ENCODE measurements around the gene NAV1.
"Not testable (repeated sequence)": the region's sequence is repeated elsewhere in the genome, so short reads cannot be mapped to it uniquely, and the experiment has no call there.

Gene NAV1

DNA sequence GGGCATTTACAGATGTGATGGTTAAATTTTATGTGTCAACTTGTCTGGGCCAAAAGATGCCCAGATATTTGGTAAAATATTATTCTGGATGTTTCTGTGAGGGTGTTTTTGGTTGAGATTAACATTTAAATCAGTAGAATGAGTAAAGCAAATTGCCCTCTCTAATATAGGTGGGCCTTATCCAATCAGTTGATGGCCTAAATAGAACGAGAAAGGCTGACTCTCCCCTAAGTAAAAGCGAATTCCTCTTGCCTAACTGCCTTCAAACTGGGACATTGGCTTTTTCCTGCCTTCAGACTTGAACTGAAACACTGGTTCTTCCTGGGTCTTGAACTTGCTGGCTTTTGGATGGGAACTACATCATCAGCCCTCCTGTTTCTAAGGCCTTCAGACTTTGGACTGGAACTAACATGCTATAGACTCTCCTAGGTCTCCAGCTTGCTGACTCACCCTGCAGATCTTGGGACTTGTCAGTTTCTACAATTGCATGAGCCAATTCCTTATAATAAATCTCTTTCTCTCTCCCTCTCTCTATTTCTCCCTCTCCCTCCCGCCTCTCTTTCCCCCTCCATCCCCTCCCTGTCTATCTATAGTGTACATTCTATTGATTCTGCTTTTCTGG is 10.2 kb upstream of the NAV1 start:
- no peak for DNase-seq

DNA sequence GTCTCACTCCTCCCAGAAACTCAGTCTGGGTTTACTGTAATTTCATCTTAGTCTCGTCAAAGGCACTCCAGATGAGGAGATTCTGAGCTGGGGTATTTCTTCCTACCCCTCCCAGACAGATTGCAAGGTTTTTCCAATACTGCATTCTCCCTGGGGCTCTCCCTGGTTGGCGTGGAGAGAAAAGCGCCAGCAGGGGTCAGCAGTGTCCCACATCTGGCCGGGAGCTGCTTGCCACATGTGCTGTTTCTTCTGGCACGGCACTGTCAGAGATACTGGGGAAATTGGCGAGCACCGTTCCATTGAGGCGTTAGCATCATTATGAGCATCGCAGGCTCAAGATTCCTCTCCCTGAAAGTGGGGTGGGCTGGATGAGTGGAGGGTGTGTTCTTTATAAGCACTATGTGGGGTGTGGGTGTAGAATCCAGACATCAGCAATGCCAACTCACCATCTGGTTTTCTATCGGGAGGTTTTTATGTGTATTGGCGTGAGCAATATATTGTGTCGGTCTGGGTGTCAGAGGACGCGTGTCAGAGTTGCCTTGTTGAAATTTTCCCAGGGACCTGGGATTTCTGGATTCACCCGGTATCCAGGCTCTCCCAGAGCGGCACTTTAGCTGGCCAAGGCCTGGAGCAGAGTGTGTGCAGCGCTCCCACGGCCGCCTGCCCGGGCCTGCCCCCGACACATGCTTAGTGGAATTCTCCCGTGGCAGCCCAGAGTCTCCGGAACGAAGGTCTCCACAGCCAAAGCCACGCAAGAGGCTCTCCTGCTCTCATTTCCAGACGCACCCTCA is 8.0 kb upstream of the NAV1 start:
- peak; percentile 59 for DNase-seq

- DNase-seq = no peak
Measured at GRCh38 chr1:201531551-201532425, 7.1 kb upstream of the NAV1 start.

- no peak for DNase-seq
Measured at GRCh38 chr1:201533836-201534235, 5.1 kb upstream of the NAV1 start.

DNA sequence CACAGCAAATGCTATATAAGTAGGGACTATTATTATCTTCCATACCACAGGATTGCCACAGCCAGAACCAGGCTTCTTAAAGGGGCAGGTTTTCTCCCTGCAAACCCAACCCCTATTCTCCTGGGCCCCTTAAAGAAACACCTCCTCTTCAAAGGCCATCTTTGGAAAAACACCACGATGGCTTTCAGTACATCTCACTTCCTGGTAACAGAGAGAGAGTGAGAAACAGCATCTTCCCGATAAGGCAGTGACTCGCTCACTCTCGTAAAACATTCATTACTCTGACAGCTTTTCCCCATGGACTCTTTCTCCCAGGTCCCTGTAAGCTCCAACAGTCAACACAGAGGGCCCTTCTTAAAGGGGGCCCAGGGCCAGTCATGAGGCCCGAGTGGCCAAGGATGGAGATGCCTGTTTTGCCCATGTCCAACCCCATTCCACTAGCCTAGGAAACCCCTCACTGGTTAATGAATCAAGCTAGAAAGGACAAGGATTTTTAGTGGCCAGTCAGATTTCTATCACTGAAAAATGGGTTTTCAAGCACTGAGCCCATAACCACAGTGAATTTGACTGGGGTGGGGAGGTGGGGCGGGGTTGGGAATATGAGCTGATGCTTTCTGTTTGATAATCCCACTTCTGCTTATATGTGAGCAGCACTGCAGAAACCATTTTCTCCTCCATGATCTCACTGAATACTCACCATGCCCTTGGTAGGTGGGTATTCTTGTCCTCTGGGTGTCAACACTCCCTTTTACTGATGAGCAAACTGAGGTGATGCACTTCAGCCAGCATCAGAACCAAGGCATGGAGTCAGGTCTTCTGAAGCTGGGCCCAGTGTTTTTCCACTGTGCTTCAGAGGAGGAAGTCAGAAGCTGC is 3.6 kb upstream of the NAV1 start:
- no peak for DNase-seq

GRCh38 chr1:201535919-201536245 is 3.0 kb upstream of the NAV1 start:
- no peak for DNase-seq

- DNase-seq = no peak
Measured at GRCh38 chr1:201536558-201536957, 2.4 kb upstream of the NAV1 start.

DNA sequence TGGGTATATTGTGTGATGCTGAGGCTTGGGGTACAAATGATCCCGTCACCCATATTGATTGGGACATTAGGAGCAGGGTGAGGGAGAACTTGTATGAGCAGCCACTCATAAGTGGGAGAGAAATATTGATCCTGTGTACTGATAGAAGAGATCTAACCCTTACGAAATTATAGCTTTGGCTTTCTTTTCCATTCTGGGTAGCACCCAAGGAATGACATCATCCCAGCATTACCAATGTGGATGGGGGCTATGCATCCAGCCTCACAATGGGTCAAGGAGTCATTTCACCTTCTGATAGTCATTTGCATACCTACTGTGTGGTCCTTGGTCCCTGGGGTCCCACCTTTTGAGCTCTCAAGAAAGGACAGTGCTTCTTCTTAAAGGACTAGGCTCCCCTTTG is 1.9 kb upstream of the NAV1 start:
- no peak for DNase-seq

DNA sequence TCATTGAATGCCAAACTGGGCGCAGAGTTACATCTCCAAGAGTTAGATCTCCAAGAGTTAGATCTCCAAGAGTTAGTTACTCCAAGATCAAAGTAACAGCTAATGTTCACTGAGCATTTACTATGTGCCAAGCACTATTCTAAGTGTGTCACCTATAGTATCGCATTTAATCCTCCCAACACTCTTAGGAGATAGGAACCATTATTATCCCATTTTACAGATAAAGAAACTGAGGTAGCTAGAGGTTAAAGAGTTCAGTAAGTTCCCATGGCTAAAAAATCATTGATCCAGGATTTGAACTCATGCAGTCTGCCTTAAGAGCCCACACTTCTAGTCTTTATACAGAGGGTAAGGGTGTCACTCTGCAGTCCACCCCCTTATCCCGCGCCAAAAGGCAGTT is 1.5 kb upstream of the NAV1 start:
- no peak for DNase-seq

DNA sequence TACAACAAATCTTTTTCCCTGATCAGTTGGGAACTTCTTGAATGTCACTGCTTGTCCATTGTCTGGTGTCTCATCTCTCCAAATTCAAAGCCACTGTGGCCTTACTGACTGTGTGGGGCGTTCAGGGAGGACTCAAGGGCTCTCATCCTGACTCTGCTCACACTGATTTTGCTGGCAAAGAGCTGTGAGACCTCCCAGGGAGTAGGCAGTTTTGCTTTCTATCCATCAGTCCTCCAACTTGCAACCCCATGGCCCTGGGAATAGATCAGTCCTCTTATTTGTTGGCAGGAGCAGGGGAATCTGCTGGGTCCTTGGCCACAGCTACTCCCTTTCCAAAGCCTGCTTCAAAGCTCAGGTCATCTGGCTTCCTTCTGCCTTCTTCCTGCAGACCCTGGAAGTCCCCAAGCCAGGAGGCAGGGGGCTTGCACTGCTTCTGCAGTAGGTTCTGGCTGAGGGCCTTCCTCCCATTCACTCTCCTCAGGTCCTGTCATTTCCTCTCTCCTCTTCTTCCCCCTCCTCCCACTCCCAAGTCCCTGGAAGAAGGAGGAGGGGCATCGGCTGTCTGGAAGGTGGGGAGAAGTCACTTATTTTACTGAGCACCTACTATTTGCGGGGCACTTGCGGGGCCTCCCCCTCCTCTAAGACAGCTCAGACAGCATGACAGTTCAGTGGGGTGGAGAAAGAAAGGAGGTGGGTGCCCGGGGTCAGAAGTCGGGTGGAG is 876 bp upstream of the NAV1 start:
- DNase-seq = no peak

DNA sequence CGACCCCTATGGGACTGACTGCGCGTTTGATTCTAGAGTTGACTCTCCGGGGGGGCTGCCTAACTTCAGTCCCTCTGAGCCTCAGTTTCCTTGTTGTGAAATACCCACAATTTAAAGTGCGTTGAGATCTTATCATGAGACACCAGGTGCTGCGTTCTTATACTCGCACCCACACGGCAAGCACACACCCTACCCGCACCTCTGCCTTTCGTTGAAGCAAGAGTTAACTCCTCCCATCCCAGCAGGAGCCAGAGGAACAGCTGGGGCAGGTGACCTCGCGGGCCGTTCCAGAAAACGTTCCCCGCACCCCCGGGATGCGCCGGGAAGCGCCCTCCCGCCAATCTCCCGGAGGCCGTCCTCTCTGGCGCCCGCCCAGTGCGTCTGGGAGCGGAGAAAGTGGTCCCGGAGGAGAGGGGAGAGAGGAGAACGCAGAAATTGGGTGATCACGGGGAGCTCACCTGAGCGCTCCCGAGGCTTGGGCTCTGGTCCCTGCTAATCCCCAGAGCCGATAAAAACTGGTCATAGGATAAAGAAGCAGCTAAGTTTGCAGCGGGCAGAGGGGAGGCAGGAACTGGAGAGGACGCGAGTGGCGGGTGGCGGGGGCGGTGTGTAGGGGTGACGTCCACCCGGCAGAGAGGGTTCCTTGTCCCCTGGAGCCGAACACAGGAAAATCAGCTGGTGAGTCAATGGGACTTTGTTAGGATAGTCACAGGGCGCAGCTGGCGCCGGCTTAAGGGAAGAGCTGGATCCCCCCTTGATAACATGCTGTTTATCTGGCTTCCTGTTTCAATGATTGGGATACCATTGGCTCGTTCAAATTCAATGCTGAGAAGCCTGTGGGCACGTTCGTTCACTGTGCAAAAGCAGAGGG is 869 bp downstream of the NAV1 start:
- no peak for DNase-seq

DNA sequence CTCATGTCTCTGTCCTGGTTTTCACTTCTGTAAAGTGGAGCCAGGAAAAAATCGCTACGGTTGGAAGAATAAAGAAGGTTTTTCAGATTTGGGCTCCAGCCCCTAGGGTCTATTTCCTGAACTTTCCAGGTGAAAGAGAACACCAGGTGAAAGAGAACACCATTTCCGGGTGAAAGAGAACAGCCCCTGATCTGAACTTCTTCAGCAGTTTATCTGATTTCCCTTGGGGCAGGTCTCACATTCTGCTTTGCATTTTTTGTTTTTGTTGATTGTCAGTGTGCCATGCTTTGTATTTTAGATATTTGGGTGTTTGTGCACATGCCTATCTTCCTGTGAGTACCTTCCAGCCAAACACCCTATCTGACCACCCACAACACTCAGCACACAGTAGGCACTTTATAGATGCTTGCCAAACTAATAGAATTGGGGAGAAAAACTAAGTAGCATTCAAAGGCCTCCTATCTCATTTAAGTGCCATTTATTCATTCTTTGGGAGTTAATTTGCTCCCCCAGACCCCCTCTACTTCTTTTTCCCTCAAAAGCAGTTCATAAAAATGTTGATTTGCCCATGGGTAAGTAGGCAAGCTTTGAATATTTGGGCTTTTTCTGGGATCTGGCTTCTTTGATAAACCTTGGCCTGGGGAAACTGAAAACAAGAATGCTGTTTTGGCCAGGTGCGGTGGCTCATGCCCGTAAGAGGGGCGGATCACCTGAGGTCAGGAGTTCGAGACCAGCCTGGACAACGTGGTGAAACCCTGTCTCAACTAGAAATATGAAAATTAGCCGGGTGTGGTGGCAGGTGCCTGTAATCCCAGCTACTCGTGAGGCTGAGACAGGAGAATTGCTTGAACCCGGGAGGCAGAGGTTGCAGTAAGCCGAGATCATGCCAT is 2.2 kb downstream of the NAV1 start:
- DNase-seq = no peak

- DNase-seq = no peak
Measured at GRCh38 chr1:201542309-201543035, 3.5 kb downstream of the NAV1 start.

DNA sequence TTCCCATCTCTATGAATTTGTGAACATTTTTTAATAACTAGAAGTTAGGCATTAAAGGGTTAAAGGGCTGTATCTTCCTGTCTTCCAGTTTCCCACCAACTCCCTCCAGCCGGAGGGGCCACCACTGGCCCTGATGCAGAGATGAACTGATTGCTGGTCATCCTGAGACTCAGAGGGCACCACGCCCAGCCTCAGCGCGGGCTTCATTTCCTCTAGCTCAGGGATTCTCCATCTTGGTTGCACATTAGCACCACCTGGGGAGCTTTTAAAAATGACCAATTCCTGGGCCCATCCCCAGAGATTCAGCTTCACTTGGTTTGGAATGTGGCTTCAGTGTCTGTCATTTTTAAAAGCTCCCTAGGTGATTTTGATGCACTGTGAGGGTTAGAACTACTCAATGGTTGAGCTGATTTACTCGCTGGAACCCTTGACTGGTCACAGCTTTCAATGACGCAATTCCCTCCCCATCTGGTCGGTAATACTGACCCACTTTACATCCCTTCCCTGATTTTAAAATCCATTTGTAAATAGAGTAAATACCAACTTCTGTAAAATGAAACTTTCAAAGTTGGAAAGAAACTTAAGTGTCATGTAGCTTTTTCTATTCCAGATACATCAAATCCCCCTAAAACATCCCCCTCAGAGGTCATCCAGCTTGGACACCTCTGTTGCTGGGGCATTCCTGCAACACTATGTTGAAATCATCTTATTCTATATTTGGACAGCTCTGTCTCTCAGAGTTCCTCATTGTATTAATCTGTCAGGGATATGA is 5.1 kb downstream of the NAV1 start:
- no peak for DNase-seq

DNA sequence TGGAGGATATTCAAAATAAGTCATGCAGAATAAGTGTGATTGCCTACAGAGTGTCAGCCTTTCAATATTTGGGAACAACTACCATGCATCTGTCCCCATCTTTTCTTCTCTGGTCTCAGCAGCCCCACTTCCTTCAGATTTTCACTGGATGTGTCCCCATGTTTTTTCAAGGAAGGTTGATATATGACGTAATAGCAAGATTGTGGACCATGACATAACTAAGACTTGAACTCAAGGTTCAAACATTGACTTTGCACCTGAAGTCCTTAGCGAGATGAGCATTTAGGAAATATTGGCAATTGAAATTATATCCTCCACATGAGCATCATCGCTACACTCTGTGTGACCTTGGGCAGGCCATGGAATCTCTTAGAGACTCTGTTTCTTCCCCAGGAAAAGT is 5.8 kb downstream of the NAV1 start:
- DNase-seq = no peak

DNA sequence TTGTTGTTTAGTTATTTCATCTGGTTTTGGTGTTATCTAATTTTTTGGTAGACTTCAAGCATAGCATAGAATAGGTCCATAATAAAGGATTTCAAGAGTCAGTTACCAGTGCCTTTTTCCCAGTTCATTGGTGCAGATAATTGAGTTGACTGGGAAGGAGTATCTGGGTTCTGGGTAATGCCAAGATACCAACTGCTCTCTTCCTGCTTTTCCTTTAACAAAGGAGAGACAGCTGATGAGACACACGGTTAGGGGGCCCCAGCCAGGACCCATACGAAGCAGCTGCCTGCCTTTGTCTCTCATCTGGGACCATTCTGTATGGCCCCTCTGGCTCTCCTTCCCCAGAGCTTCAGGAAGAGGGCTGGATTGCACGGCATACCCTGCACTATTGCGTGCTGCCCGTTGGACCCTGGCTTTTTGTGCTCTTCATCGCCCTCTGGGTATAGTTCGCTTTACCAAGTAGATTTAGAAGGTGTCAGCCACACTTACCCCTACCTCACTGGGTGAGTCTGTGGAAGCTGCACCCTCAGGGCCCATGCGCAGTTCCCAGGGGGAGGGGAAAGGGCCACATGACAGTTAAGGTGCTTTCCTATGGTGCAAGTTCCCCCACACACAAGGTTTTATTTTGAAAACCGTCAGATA is 7.0 kb downstream of the NAV1 start:
- DNase-seq = no peak

DNA sequence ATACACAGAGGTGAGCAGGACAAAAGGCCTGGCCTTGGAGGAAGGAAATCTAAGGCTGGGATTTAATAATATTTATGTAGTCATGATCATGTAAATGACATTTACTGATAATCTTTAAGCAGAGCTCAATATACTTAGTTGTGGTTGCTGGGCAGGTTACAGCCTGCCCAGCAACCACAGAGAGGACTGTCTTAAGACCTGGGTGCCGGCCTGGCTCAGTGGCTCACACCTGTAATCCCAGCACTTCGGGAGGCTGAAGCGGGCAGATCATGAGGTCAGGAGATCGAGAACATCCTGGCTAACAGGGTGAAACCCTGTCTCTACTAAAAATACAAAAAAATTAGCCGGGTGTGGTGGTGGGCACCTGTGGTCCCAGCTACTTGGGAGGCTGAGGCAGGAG is 10.6 kb downstream of the NAV1 start:
- DNase-seq = not testable (repeated sequence)

GRCh38 chr1:201551096-201551495 is 12.2 kb downstream of the NAV1 start:
- DNase-seq = no peak
